GM21786 (cell line): ENCODE data around the gene BRMS1.
A peak's percentile ranks its signal among the peaks of the same experiment; 100 is the strongest.

Experiments used
- ATAC-seq: cut with Tn5 transposase; IDR thresholded peaks from one replicate; pipeline ENCODE4 v1.9.1; 2021; ENCODE audit not compliant: unreplicated experiment

Gene BRMS1

GRCh38 chr11:66338276-66339161 lies 6.4 kb downstream of the BRMS1 start:
- ATAC-seq = no peak

GRCh38 chr11:66337103-66337899 lies 7.6 kb downstream of the BRMS1 start:
- ATAC-seq = no peak

- peak; percentile 78 for ATAC-seq
These were observed 8.4 kb downstream of the BRMS1 start, which contains the start of gene RIN1 for GRCh38 chr11:66336234-66337102. Gene RIN1 (minus strand): TSS chr11:66336434. CDS start chr11:66336402, 32 bp downstream.

GRCh38 chr11:66335531-66336233 lies 9.2 kb downstream of the BRMS1 start:
- ATAC-seq = no peak

GRCh38 chr11:66334605-66335442 lies 10.1 kb downstream of the BRMS1 start:
- ATAC-seq = no peak

- ATAC-seq = no peak
These were observed 10.9 kb downstream of the BRMS1 start for GRCh38 chr11:66333896-66334604.

GRCh38 chr11:66333220-66333877 lies 11.6 kb downstream of the BRMS1 start:
- no peak for ATAC-seq

GRCh38 chr11:66332371-66333219 lies 12.3 kb downstream of the BRMS1 start:
- ATAC-seq = no peak

- no peak for ATAC-seq
These were observed 13.1 kb downstream of the BRMS1 start for GRCh38 chr11:66331542-66332370.

- no peak for ATAC-seq
These were observed 14.0 kb downstream of the BRMS1 start for GRCh38 chr11:66330931-66331330.

GRCh38 chr11:66329165-66329673 lies 15.7 kb downstream of the BRMS1 start:
- ATAC-seq = no peak

GRCh38 chr11:66328302-66329144 lies 16.4 kb downstream of the BRMS1 start:
- no peak for ATAC-seq

- ATAC-seq = no peak
These were observed 16.9 kb downstream of the BRMS1 start for GRCh38 chr11:66328031-66328301.

- ATAC-seq = no peak
These were observed 17.5 kb downstream of the BRMS1 start for GRCh38 chr11:66327171-66328030.
